ENCODE data around the gene LRRC75B.

Gene LRRC75B

DNA sequence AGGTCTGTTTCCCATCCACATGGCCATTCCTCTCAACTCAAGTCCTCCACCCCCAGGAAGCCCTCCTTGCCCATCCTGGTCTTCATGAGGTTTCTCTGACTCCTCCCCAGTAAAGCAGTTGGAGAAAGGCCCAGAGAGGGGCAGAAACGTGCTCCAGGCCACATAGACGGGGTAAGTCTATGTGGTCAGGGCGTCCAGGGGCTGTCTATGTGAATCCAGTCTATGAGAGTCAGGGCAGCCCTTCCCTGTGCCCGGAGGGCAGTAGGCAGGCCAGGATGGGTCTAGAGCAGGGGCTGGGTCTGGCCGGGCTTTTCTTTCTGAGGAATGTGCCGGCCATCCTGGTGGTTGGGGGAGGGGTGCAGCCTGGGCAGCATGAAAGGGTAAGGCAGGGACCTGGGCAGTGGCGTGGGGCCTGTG lies 49.7 kb downstream of the LRRC75B start:
- peak overlapping the region; percentile 86 for H3K27ac Mint-ChIP-seq
- H3K27me3 Mint-ChIP-seq: no peaks in the 10 kb centered on the region
- no peak for ATAC-seq (replicated peaks)
- H3K4me1 Mint-ChIP-seq: peaks cover 32 to 69% of the 10 kb centered on the region in 2 donors
- DNase-seq: no peak
- peaks cover 69 to 74% of the 10 kb centered on the region in 2 donors for H3K36me3 Mint-ChIP-seq
- H3K9me3 Mint-ChIP-seq: no peaks in the 10 kb centered on the region
- H3K4me3 Mint-ChIP-seq: no peak overlapping the region

DNA sequence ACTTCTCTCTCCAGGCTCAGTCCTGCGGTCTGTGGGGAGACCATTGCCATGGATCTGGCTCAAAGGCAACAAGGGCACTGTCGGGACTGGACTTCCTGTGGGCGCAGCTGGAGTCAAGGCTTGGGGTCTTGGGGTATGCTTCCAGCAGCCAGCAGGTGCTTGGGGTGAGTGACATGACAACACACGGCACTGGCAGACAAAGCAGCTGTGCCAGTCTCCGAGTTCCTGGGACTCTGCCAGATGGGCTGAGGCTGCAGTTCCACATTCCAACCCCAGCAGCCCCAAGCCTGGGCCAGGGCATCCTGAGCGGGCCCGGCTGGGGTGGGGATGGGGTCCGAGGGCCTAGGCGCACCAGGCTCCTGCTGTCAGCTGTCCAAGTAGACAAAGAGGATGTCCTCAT lies 50.2 kb downstream of the LRRC75B start:
- Mint-ChIP-seq H3K9me3 (no peaks in the 10 kb centered on the region), H3K4me1 (peaks cover 32 to 66% of the 10 kb centered on the region in 2 donors), H3K36me3 (peaks cover 64 to 68% of the 10 kb centered on the region in 2 donors), H3K27ac (peak overlapping the region; percentile 89), H3K4me3 (no peak overlapping the region), H3K27me3 (no peaks in the 10 kb centered on the region)
- DNase-seq (no peak), ATAC-seq (replicated peaks) (no peak)

DNA sequence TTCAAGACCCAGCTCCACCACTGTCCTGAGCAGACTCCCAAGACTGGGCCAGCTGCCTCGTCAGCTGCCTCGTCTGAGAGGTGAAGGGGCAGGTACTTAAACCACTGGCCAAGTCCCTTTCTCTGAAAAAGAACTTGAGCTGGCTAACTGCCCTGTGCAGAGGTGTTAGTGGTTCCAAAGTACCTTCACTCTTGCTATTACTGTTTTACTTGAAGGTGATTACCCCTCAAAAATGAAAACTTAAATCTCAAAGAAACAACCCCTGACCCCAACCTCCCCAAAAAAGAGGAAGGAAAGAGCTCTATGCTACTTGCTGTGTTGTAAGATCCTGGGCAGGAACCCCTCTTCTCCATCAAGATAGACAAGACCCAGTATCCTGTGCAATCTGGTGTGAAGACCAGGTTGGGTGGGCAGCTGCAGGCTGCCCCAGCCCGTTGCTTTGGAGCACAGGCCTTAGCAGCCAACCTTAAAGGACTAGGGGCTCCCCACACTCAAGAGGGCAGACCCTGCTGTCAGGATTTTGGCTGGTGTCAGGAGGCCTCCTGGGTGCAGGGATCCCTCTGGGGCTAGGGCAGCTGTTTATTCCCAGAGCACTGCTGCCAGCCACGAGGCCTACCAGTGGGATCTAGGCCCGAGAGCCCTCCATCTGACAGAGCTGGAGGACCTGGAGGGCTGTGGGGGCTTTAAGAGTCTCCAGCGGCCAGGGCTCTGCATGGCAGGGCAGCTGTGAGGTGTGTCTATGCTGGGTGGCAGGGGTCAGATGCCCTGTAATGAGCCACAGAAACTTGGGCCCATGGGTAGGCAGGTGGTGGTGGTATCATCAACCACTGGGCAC lies 51.0 kb downstream of the LRRC75B start:
- Mint-ChIP-seq H3K4me3 (no peak overlapping the region), H3K9me3 (no peaks in the 10 kb centered on the region), H3K27me3 (no peaks in the 10 kb centered on the region), H3K27ac (peak overlapping the region; percentile 89), H3K4me1 (peaks cover 30 to 59% of the 10 kb centered on the region in 2 donors), H3K36me3 (peaks cover 56 to 61% of the 10 kb centered on the region in 2 donors)
- DNase-seq (no peak), ATAC-seq (replicated peaks) (peak; percentile 67 to 73)

DNA sequence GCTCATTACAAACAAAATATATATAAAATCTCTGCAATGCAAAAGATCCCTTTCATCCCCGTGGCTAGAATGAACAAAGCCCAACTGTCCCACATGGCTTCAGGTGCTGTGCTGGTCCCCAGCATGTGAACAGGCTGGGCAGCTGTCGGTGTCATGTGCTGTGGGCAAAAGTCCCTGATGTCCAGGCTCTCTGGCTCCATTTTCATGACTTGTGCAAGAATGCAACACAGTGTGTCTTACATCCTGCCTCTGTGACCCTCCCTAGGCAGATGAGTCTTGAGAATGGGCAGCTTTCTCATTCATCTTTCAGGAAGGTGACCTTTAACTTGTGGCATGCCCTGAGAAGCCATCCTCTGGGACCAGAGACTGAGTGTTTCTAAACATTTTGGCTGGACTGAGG lies 52.4 kb downstream of the LRRC75B start:
- ATAC-seq (replicated peaks): no peak
- H3K27ac Mint-ChIP-seq: no peak overlapping the region
- no peak overlapping the region for H3K4me3 Mint-ChIP-seq
- H3K27me3 Mint-ChIP-seq: no peaks in the 10 kb centered on the region
- DNase-seq: no peak
- peaks cover 47 to 52% of the 10 kb centered on the region in 2 donors for H3K36me3 Mint-ChIP-seq
- H3K9me3 Mint-ChIP-seq: no peaks in the 10 kb centered on the region
- peaks cover 30 to 56% of the 10 kb centered on the region in 2 donors for H3K4me1 Mint-ChIP-seq

DNA sequence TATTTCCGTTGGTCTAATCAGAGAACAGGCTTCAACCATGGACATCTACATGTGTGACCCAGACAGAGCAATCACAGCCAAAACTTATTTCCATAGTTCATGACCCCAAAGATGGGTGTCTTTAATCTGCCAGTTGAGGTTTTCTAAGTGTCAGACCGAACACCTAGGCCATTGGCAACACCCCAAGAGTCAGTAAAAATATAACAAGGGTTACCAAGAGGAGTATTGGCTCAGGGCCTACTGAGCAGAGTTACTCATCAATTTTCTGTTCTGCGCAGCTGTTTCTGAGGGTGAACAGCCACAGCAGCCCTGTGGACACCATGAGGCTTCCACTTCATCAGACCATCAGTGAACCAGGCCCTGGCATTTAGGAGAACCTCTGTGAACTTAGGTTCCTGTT lies 56.8 kb downstream of the LRRC75B start:
- Mint-ChIP-seq H3K9me3 (no peaks in the 10 kb centered on the region), H3K36me3 (peaks cover 14 to 20% of the 10 kb centered on the region in 2 donors), H3K27me3 (no peaks in the 10 kb centered on the region), H3K4me1 (peaks cover 8 to 18% of the 10 kb centered on the region in 2 donors), H3K4me3 (no peak overlapping the region), H3K27ac (no peak overlapping the region)
- ATAC-seq (replicated peaks) (no peak), DNase-seq (no peak)
